HG02973 (cell line): ENCODE data around the gene TCEANC2.

Source experiments
- ATAC-seq: cut with Tn5 transposase; IDR thresholded peaks from one replicate; pipeline ENCODE4 v1.9.1; 2021; ENCODE audit warnings: moderate library complexity; ENCODE audit not compliant: unreplicated experiment

Gene TCEANC2

GRCh38 chr1:54110996-54111395 lies 57.6 kb downstream of the TCEANC2 start:
- no peak for ATAC-seq

DNA sequence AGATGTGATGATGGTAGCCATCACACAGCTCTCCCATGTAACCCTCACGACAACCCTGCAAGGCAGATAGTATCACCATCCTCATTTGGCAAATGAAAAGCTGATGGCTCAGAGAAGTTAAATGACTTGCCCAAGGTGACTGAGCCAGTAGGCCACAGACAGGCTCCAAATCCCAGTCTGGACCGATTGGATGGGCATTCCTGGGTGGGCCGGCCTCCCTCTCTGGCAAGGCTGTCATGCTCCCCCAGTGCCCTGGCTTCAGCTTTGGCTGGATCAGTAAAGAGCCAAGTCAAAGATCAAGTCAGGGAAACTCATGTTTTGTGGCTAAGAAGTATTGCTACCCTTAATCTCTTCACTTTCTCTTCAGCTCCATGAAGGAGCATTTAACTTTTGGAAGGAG lies 58.2 kb downstream of the TCEANC2 start:
- ATAC-seq = no peak

DNA sequence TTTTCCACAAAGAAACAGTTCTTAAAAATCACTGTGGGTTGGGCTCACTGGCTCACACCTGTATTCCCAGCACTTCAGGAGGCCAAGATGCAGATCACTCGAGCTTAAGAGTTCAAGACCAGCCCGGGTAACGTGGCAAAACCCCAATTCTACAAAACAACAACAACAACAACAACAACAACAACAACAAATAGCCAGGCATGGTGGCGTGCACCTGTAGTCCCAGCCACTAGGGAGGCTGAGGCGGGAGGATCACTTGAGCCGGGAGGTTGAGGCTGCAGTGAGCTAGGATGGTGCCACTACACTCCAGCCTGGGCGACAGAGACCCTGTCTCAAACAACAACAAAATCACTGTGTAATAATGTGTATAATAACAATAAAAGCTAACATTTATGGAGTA lies 58.6 kb downstream of the TCEANC2 start:
- no peak for ATAC-seq

GRCh38 chr1:54112705-54113368 lies 59.4 kb downstream of the TCEANC2 start:
- ATAC-seq = no peak

DNA sequence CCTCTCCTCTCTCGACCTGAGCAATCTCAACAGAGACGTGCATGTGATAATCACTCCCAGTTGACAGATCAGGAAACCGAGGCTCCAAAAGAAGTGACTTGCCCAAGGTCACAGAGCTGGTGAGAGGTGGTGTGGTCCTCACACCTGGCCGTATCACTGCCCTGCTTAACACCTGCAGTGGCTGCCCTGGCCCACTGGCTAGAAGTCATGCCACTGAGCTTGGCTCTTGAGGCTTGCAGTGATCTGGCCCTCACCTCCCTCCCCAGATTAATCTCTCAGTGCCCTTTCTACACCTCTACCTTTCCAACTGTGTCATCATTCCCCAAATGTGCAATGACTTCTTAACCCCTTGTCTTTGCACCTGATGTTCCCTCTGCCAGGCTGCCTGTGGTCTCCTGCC lies 60.6 kb downstream of the TCEANC2 start:
- no peak for ATAC-seq

DNA sequence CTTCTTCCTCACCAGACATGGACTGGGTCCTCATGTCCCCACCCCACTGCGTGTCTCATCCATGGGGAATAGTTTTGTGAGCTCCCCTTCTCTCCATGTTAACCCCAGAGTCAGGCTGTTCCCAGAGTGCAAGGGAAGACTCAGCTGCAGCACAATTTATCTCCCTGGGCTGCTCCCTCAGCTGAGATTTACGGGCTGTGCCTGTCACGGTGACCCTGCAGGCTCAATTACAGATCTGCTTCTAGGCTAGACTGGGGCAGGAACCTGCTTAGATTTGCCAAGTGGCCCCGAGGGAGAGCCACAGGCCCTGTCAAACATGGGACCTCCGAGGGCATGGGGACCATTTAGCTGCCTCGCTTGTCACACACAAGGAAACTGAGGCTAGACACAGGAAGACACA lies 61.5 kb downstream of the TCEANC2 start:
- ATAC-seq = no peak

GRCh38 chr1:54115520-54115919 lies 62.1 kb downstream of the TCEANC2 start:
- no peak for ATAC-seq

- ATAC-seq = no peak
These were observed 64.6 kb downstream of the TCEANC2 start for GRCh38 chr1:54117815-54118563.

- ATAC-seq = no peak
These were observed 65.3 kb downstream of the TCEANC2 start for GRCh38 chr1:54118704-54119103.

DNA sequence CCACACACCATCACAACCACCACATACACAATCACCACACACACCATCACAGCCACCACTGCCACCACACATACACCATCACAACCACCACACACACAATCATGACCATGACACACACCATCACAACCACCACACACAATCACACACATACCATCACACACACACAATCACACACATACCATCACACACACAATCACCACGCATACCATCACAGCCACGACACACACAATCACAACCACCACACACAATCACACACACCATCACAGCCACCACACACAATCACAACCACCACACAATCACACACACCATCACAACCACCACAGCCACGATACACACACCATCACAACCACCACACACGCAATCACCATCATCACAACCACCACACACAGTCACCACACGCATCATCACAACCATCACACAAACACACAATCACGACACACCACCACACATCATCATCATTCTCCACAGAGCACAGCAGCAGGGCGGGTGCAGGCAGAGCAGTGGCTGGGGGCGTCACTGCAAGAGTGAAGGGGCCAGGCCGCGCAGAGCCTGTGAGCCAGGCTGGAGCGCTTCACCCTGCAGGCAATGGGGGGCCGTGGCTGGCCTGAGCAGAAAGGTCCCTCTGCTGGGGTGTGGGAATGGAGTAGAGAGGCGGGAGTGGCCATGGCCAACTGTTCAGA lies 66.8 kb downstream of the TCEANC2 start:
- no peak for ATAC-seq

DNA sequence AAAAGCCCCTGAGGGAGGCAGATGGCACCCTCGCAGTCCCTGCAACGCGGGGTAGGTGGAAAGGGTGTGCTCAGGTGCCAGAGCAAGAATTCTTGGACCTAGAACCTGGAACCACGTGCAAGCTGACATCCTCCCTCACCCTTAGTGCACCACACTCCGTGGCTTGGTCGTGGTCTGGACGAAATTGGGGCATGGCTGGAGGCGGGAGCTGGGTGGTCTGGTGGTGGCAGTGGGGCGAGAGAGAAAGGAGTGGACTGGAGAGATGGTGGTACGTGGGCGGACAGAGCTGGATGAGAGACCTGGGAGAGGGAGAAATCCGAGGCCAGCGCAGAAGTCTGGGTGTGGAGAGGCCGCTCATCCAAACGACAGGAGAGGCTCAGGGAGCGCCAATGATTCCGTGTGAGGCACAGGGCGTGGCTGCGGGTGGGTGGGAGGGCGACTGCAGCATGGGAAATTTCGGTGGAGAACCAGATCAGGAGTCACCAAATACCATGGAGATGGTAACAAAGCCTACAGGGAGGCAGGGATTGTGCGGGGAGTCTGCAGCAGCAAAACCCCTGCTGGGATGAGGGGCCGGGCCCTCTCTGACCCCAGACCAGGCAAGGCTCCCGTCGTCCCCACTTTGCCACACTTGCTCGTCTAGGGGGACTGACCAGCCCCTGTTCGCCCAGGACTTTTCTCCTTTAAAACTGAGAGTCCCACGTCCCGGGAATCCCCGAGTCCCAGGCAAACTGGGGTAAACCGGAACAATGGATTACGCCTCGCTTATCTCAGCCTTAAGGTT lies 67.5 kb downstream of the TCEANC2 start:
- no peak for ATAC-seq

- no peak for ATAC-seq
These were observed 68.2 kb downstream of the TCEANC2 start for GRCh38 chr1:54121482-54122134.

DNA sequence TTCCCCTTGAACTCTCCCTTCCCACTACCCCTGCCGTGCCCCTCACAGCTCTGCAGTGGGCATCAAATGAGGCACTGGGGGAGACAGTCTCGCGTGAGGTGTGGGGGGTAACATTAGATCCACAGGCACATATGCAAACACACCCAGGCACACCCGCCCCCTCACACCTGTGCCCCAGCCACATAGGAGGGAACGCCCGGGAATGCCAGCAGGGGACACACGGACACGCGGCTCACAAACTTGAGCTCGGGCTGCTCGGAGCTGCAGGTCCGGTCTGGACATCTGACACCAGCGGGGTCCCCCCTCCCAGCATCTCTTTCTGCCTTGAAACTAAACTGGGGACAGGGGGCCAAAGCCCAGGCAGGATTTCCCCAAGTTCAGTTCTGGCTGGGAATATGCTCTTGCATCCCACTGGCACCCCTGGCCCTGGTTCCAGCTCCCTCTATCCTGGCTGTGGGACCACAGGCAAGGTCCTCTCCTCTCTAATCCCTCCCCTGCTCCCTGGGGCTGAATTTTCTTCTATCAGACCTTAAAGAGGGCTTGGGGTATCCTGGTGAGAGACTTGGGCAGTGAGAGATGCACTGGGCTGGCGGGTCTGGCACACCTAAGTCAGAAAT lies 68.8 kb downstream of the TCEANC2 start:
- no peak for ATAC-seq

- no peak for ATAC-seq
These were observed 69.6 kb downstream of the TCEANC2 start for GRCh38 chr1:54122992-54123391.

DNA sequence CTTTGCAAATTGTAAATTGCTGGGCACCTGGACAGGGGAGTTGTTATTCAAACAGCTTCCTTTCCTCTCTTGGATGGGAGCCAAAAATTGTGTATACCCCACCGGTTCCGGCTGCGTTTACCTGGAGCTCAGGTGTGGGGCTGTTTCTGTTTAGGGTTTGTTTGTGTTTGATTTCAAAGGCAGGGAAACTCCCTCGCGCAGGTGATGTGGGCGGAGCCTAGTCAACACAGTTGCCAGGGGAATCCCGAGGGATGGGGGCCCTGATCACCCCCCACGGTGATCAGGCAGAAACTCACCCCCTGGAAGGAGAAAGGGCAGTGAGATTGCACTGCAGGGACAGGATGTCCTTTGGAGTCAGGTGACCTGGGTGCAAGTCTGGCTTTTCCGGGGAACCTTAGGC lies 71.1 kb downstream of the TCEANC2 start:
- no peak for ATAC-seq

GRCh38 chr1:54124906-54125305 lies 71.5 kb downstream of the TCEANC2 start:
- no peak for ATAC-seq

- ATAC-seq = no peak
These were observed 72.1 kb downstream of the TCEANC2 start for GRCh38 chr1:54125386-54126070.

- no peak for ATAC-seq
These were observed 72.9 kb downstream of the TCEANC2 start for GRCh38 chr1:54126271-54126815.

- ATAC-seq = no peak
These were observed 74.3 kb downstream of the TCEANC2 start for GRCh38 chr1:54127594-54128300.
